Body of pancreas (tissue), 4 donors: ENCODE data around the gene PSMG4. TPM values are rescaled to one million over a fixed set of nuclear protein-coding genes. Genes with fewer than 3 reads are reported as not detected.

ENCODE experiments used
- ATAC-seq: fragments of 150-250 bp; one replicate; pipeline ENCODE4 v1.9.1; 2016
- DNase-seq, 4 donors: peaks; one replicate each; pipeline ENCODE4 v3.0.0-alpha.2; 2019
- H3K27ac ChIP-seq, 4 donors: fragments of 200-600 bp; sonication (generic); 1 replicate in 3 of 4; 2 replicates in 1 of 4; pipeline versions ENCODE4 v1.5.1 to v1.6.1; 2016 to 2019; ENCODE audit warnings: mild to moderate bottlenecking in 1 of 4, mixed read lengths in 1 of 4, moderate library complexity in 1 of 4
- H3K27me3 ChIP-seq, 2 donors: fragments of 200-600 bp; sonication (generic); one replicate each; pipeline ENCODE4 v1.6.0; 2016; ENCODE audit warnings: mild to moderate bottlenecking in 1 of 2
- H3K36me3 ChIP-seq, 2 donors: fragments of 200-600 bp; sonication (generic); replicated peaks in 1 of 2; 2 replicates each; pipeline ENCODE4 v1.5.1; 2016; ENCODE audit warnings: low read depth in 2 of 2; ENCODE audit not compliant: insufficient read depth in 1 of 2
- H3K4me1 ChIP-seq: fragments of 200-600 bp; sonication (generic); one replicate; pipeline ENCODE4 v1.6.0; 2016
- H3K4me3 ChIP-seq, 2 donors: fragments of 200-600 bp; sonication (generic); 1 replicate in 1 of 2; 2 replicates in 1 of 2; pipeline ENCODE4 v1.5.1; 2016 to 2019
- H3K9me3 ChIP-seq, 3 donors: fragments of 200-600 bp; sonication (generic); 1 replicate in 2 of 3; 2 replicates in 1 of 3; pipeline ENCODE4 v1.5.1; 2016
- CTCF ChIP-seq, 7 experiments: fragments of 450-650 bp in 4 of 7; fragments of 200-600 bp in 3 of 7; sonication (generic) in 3 of 7; IDR thresholded peaks; one replicate each; pipeline ENCODE4 v1.5.1; 2016 to 2019; ENCODE audit warnings: antibody characterized with exemption in 7 of 7
- POLR2A ChIP-seq, 3 donors: fragments of 450-650 bp; IDR thresholded peaks; one replicate each; pipeline ENCODE4 v1.6.1; 2016; ENCODE audit warnings: antibody characterized with exemption in 3 of 3, mild to moderate bottlenecking in 2 of 3
- WGBS, 2 donors: methylation state at CpG; one replicate each; pipeline ENCODE4 v1.1.5; 2017; 5-methylcytosine and 5-hydroxymethylcytosine counted together
- intact Hi-C: fragments of 100-400 bp; cut with DNase I; formaldehyde crosslinking; loops from one replicate; pipeline ENCODE4 v1.15.1; 2023
- total RNA-seq, 2 donors: library from RNA; depleted of rRNA; stranded (reverse); fragments of >200 nt; gene quantifications; one replicate each; pipeline ENCODE4 v1.1.0, GENCODE V29; 2016

The PSMG4 gene
- total RNA-seq, result 10 to 100 TPM; 10.9 to 11.2 TPM

GRCh38 chr6:3258720-3259490, at the start of gene PSMG4:
PSMG4 (plus strand) TSS chr6:3258947; CDS start chr6:3259023, 76 bp downstream.
- WGBS, 2 donors, result 0 to 3% methylated on average over 16 to 73 of the region's 80 CpGs

GRCh38 chr6:3209114-3210023, 49.4 kb upstream of the PSMG4 start:
- no peaks in the 10 kb centered on the region for H3K9me3 ChIP-seq
- H3K4me1 ChIP-seq, result no peaks in the 10 kb centered on the region
- TF ChIP-seq CTCF (IDR thresholded peaks at IDR 0.05) (no peak), POLR2A (IDR thresholded peaks at IDR 0.05) (no peak)
- H3K27ac ChIP-seq, result no peak overlapping the region
- ATAC-seq (peak; percentile 18), DNase-seq (peak in 1 of 4 donors; percentile 12)
- H3K36me3 ChIP-seq, result no peaks in the 10 kb centered on the region
- H3K27me3 ChIP-seq, result peaks cover 0 to 2% of the 10 kb centered on the region in 2 donors
- intact Hi-C loops, result no loop called here
- H3K4me3 ChIP-seq, result no peak overlapping the region
- 67 to 71% methylated on average over 15 to 17 of the region's 17 CpGs for WGBS, 2 donors

More at GRCh38 chr6:3258720-3259490, at the start of gene PSMG4:
- Histone ChIP-seq H3K27me3 (no peaks in the 10 kb centered on the region), H3K27ac (peak within 1 kb of the TSS; percentile 84 to 89 (median 86)), H3K4me1 (peaks cover 35% of the 10 kb centered on the region), H3K36me3 (peaks cover 1 to 4% of the 10 kb centered on the region in 2 donors), H3K9me3 (no peaks in the 10 kb centered on the region), H3K4me3 (peak within 1 kb of the TSS; percentile 84 to 93)
- intact Hi-C loops, result loop anchor here (10.0 kb wide), 1 partner anchor 94 kb away; no protein-coding TSS in a partner anchor
- TF ChIP-seq CTCF (IDR thresholded peaks at IDR 0.05) (no peak), POLR2A (IDR thresholded peaks at IDR 0.05) (peak; percentile 39 to 76 (median 68))
- DNase-seq (peak; percentile 94 to 97 (median 96)), ATAC-seq (peak; percentile 96)

- H3K27me3 ChIP-seq, result peaks cover 0 to 2% of the 10 kb centered on the region in 2 donors
- WGBS, 2 donors, result 77 to 84% methylated on average over 6 to 9 of the region's 9 CpGs
- ATAC-seq, result no peak
- H3K4me3 ChIP-seq, result no peak overlapping the region
- no peak for DNase-seq
- TF ChIP-seq CTCF (IDR thresholded peaks at IDR 0.05) (no peak), POLR2A (IDR thresholded peaks at IDR 0.05) (no peak)
- no peaks in the 10 kb centered on the region for H3K9me3 ChIP-seq
- intact Hi-C loops, result no loop called here
- H3K36me3 ChIP-seq, result no peaks in the 10 kb centered on the region
- no peaks in the 10 kb centered on the region for H3K4me1 ChIP-seq
- H3K27ac ChIP-seq, result no peak overlapping the region
Measured at GRCh38 chr6:3210024-3210610, 48.6 kb upstream of the PSMG4 start.

GRCh38 chr6:3211681-3212080, 47.1 kb upstream of the PSMG4 start:
- TF ChIP-seq POLR2A (IDR thresholded peaks at IDR 0.05) (no peak), CTCF (IDR thresholded peaks at IDR 0.05) (no peak)
- intact Hi-C loops, result no loop called here
- Histone ChIP-seq H3K27ac (peak overlapping the region in 3 of 4 donors; percentile 3 to 55 (median 15)), H3K27me3 (no peaks in the 10 kb centered on the region), H3K4me3 (no peak overlapping the region), H3K4me1 (no peaks in the 10 kb centered on the region), H3K9me3 (no peaks in the 10 kb centered on the region), H3K36me3 (no peaks in the 10 kb centered on the region)
- peak; percentile 79 for ATAC-seq
- peak; percentile 27 to 57 (median 40) for DNase-seq
- 44 to 60% methylated on average over 5 of the region's 5 CpGs for WGBS, 2 donors
